ENCODE results near the gene FBXO44.

FBXO44 gene

DNA sequence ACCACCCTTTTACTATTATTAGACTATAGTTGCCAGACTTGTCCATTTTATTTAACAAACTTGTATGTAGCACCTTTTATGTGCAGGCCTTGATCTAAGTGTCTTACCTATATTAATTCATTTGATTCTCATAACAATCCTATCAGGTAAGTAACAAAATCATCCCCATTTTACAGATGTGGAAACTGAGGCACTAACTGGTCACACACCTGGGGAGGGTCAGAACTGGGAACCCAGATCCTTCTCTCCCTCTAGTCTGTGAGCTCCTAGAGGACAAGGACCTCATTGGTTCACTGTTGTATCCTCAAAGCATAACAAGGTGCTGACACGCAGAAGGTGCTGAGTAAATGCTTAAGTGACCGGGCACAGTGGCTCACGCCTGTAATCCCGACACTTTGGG, 15.3 kb upstream of the FBXO44 start:
- Histone ChIP-seq H3K27ac (ENCODE audit: low read length) (no peak overlapping the region), H4K20me1 (ENCODE audit: insufficient read depth, low read length) (peaks cover 2% of the 10 kb centered on the region; the same call in 1 of the 2 replicates), H3K4me2 (ENCODE audit: low read length) (no peak overlapping the region), H3K4me1 (ENCODE audit: low read length) (no peaks in the 10 kb centered on the region), H2AFZ (ENCODE audit: low read depth, low read length) (no peak overlapping the region), H3K9ac (ENCODE audit: low read length) (no peak overlapping the region), H3K36me3 (replicated peaks; ENCODE audit: low read depth, low read length) (no peaks in the 10 kb centered on the region), H3K4me3 (ENCODE audit: low read length) (no peak overlapping the region), H3K79me2 (ENCODE audit: low read length) (no peaks in the 10 kb centered on the region), H3K27me3 (ENCODE audit: low read depth, low read length) (no peaks in the 10 kb centered on the region), H3K9me3 (ENCODE audit: insufficient read depth, low read length) (no peaks in the 10 kb centered on the region)
- TF ChIP-seq EZH2phosphoT487 (IDR thresholded peaks at IDR 0.05; ENCODE audit: low read depth): no peak
- no peak for TF ChIP-seq CTCF (IDR thresholded peaks at IDR 0.05; ENCODE audit: low read depth, low read length)

GRCh38 chr1:11640101-11640500, 14.6 kb upstream of the FBXO44 start:
- H3K9me3 ChIP-seq (ENCODE audit: insufficient read depth, low read length): no peaks in the 10 kb centered on the region
- H3K4me3 ChIP-seq (ENCODE audit: low read length): no peak overlapping the region
- H4K20me1 ChIP-seq (ENCODE audit: insufficient read depth, low read length): peaks cover 2% of the 10 kb centered on the region; the same call in 1 of the 2 replicates
- no peak overlapping the region for H2AFZ ChIP-seq (ENCODE audit: low read depth, low read length)
- no peak overlapping the region for H3K27ac ChIP-seq (ENCODE audit: low read length)
- TF ChIP-seq EZH2phosphoT487 (IDR thresholded peaks at IDR 0.05; ENCODE audit: low read depth): no peak
- TF ChIP-seq CTCF (IDR thresholded peaks at IDR 0.05; ENCODE audit: low read depth, low read length): no peak
- H3K27me3 ChIP-seq (ENCODE audit: low read depth, low read length): no peaks in the 10 kb centered on the region
- no peak overlapping the region for H3K4me2 ChIP-seq (ENCODE audit: low read length)
- no peaks in the 10 kb centered on the region for H3K36me3 ChIP-seq (replicated peaks; ENCODE audit: low read depth, low read length)
- H3K4me1 ChIP-seq (ENCODE audit: low read length): no peaks in the 10 kb centered on the region
- no peak overlapping the region for H3K9ac ChIP-seq (ENCODE audit: low read length)
- H3K79me2 ChIP-seq (ENCODE audit: low read length): no peaks in the 10 kb centered on the region

- TF ChIP-seq EZH2phosphoT487 (IDR thresholded peaks at IDR 0.05; ENCODE audit: low read depth) (no peak), CTCF (IDR thresholded peaks at IDR 0.05; ENCODE audit: low read depth, low read length) (no peak)
- no peaks in the 10 kb centered on the region for H3K36me3 ChIP-seq (replicated peaks; ENCODE audit: low read depth, low read length)
- no peak overlapping the region for H3K27ac ChIP-seq (ENCODE audit: low read length)
- H3K9ac ChIP-seq (ENCODE audit: low read length): no peak overlapping the region
- no peaks in the 10 kb centered on the region for H3K4me1 ChIP-seq (ENCODE audit: low read length)
- no peak overlapping the region for H3K4me2 ChIP-seq (ENCODE audit: low read length)
- H3K9me3 ChIP-seq (ENCODE audit: insufficient read depth, low read length): no peaks in the 10 kb centered on the region
- H3K4me3 ChIP-seq (ENCODE audit: low read length): no peak overlapping the region
- H3K27me3 ChIP-seq (ENCODE audit: low read depth, low read length): no peaks in the 10 kb centered on the region
- H3K79me2 ChIP-seq (ENCODE audit: low read length): no peaks in the 10 kb centered on the region
- H4K20me1 ChIP-seq (ENCODE audit: insufficient read depth, low read length): peaks cover 2% of the 10 kb centered on the region; the same call in 1 of the 2 replicates
- no peak overlapping the region for H2AFZ ChIP-seq (ENCODE audit: low read depth, low read length)
These were observed 13.7 kb upstream of the FBXO44 start for GRCh38 chr1:11640944-11641343.

- no peak overlapping the region for H3K9ac ChIP-seq (ENCODE audit: low read length)
- H2AFZ ChIP-seq (ENCODE audit: low read depth, low read length): no peak overlapping the region
- H3K36me3 ChIP-seq (replicated peaks; ENCODE audit: low read depth, low read length): no peaks in the 10 kb centered on the region
- no peaks in the 10 kb centered on the region for H3K9me3 ChIP-seq (ENCODE audit: insufficient read depth, low read length)
- no peak overlapping the region for H3K4me3 ChIP-seq (ENCODE audit: low read length)
- H3K4me2 ChIP-seq (ENCODE audit: low read length): no peak overlapping the region
- TF ChIP-seq EZH2phosphoT487 (IDR thresholded peaks at IDR 0.05; ENCODE audit: low read depth) (no peak), CTCF (IDR thresholded peaks at IDR 0.05; ENCODE audit: low read depth, low read length) (no peak)
- H3K27me3 ChIP-seq (ENCODE audit: low read depth, low read length): no peaks in the 10 kb centered on the region
- H3K79me2 ChIP-seq (ENCODE audit: low read length): no peaks in the 10 kb centered on the region
- peaks cover 2% of the 10 kb centered on the region; the same call in 1 of the 2 replicates for H4K20me1 ChIP-seq (ENCODE audit: insufficient read depth, low read length)
- H3K27ac ChIP-seq (ENCODE audit: low read length): no peak overlapping the region
- no peaks in the 10 kb centered on the region for H3K4me1 ChIP-seq (ENCODE audit: low read length)
These were observed 12.8 kb upstream of the FBXO44 start for GRCh38 chr1:11641776-11642305.
